Transverse colon (tissue), 3 donors: ENCODE measurements around the gene BBX.

Source experiments
- POLR2A ChIP-seq: fragments of 450-650 bp; IDR thresholded peaks from one replicate; pipeline ENCODE4 v1.6.1; 2016; ENCODE audit warnings: antibody characterized with exemption, mild to moderate bottlenecking, moderate library complexity
- TF ChIP-seq, protein P1 (sequence below), 5 experiments: fragments of 200-600 bp in 3 of 5; fragments of 450-650 bp in 2 of 5; sonication (generic) in 3 of 5; IDR thresholded peaks; 1 replicate in 2 of 5; 2 replicates in 3 of 5; pipeline ENCODE4 v1.5.1; 2016 to 2017; ENCODE audit warnings: antibody characterized with exemption in 5 of 5, inconsistent platforms in 3 of 5, mild to moderate bottlenecking in 2 of 5, moderate library complexity in 1 of 5

DNA sequence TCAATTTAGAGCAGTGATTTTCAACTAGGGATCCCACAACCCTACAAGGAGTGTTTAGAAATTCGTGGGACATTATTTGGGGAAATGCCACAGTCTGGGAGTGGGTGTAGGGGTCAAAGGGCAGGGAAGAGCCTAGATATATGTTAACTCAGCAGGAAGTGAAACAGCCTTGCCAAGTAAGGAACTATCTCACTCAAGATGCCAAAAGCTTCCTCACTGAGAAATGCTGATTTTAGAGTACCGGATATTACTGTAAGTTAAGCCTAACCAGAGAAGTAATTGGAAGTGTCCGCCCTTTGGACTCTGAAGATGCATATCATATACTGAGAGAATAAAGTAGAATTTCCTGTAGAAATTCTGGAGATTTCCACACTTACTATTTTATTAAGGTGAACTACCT, 158.6 kb downstream of the BBX start:
- TF ChIP-seq, protein P1, sequence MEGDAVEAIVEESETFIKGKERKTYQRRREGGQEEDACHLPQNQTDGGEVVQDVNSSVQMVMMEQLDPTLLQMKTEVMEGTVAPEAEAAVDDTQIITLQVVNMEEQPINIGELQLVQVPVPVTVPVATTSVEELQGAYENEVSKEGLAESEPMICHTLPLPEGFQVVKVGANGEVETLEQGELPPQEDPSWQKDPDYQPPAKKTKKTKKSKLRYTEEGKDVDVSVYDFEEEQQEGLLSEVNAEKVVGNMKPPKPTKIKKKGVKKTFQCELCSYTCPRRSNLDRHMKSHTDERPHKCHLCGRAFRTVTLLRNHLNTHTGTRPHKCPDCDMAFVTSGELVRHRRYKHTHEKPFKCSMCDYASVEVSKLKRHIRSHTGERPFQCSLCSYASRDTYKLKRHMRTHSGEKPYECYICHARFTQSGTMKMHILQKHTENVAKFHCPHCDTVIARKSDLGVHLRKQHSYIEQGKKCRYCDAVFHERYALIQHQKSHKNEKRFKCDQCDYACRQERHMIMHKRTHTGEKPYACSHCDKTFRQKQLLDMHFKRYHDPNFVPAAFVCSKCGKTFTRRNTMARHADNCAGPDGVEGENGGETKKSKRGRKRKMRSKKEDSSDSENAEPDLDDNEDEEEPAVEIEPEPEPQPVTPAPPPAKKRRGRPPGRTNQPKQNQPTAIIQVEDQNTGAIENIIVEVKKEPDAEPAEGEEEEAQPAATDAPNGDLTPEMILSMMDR (IDR thresholded peaks at IDR 0.05) = no peak
- no peak for TF ChIP-seq POLR2A
